Brain pericyte (primary cell): ENCODE results near the gene ENDOV.
A peak's percentile ranks its signal among the peaks of the same experiment; 100 is the strongest.

Experiments
- DNase-seq: peaks from one replicate; pipeline ENCODE4 v3.0.0-alpha.2; 2012; ENCODE audit warnings: low read depth, low spot score

The ENDOV gene

GRCh38 chr17:80414803-80415625 lies at the start of gene ENDOV:
Gene ENDOV (plus strand): TSS chr17:80415167. CDS start chr17:80415195, 28 bp downstream.
- DNase-seq: peak; percentile 85

- no peak for DNase-seq
Observed at GRCh38 chr17:80365983-80366382, 49.0 kb upstream of the ENDOV start.

- DNase-seq: no peak
Observed at GRCh38 chr17:80367503-80367902, 47.5 kb upstream of the ENDOV start.

GRCh38 chr17:80371196-80371595 lies 43.8 kb upstream of the ENDOV start:
- DNase-seq: no peak

- no peak for DNase-seq
Observed at GRCh38 chr17:80372456-80372855, 42.5 kb upstream of the ENDOV start.

GRCh38 chr17:80372922-80373570 lies 41.9 kb upstream of the ENDOV start:
- DNase-seq: no peak

GRCh38 chr17:80374039-80374731 lies 40.8 kb upstream of the ENDOV start:
- DNase-seq: no peak

- no peak for DNase-seq
Observed at GRCh38 chr17:80374732-80375585, 40.0 kb upstream of the ENDOV start.

- DNase-seq: no peak
Observed at GRCh38 chr17:80376531-80376930, 38.4 kb upstream of the ENDOV start.

- no peak for DNase-seq
Observed at GRCh38 chr17:80377798-80378197, 37.2 kb upstream of the ENDOV start.

GRCh38 chr17:80379348-80379747 lies 35.6 kb upstream of the ENDOV start:
- DNase-seq: no peak

GRCh38 chr17:80380068-80380467 lies 34.9 kb upstream of the ENDOV start:
- no peak for DNase-seq

- no peak for DNase-seq
Observed at GRCh38 chr17:80380555-80381002, 34.4 kb upstream of the ENDOV start.

GRCh38 chr17:80381416-80381923 lies 33.5 kb upstream of the ENDOV start:
- DNase-seq: no peak

GRCh38 chr17:80382446-80382845 lies 32.5 kb upstream of the ENDOV start:
- no peak for DNase-seq

GRCh38 chr17:80382956-80383355 lies 32.0 kb upstream of the ENDOV start:
- no peak for DNase-seq

GRCh38 chr17:80384078-80384960 lies 30.6 kb upstream of the ENDOV start:
- DNase-seq: no peak

GRCh38 chr17:80385046-80385445 lies 29.9 kb upstream of the ENDOV start:
- no peak for DNase-seq

- no peak for DNase-seq
Observed at GRCh38 chr17:80386341-80386740, 28.6 kb upstream of the ENDOV start.

- DNase-seq: no peak
Observed at GRCh38 chr17:80387071-80387470, 27.9 kb upstream of the ENDOV start.
